GM12872 (cell line): ENCODE data around the gene RYR3.

ENCODE experiments used
- CTCF ChIP-seq: IDR thresholded peaks from 3 replicates; pipeline ENCODE4 v1.5.1; 2011; ENCODE audit warnings: low read depth, mild to moderate bottlenecking, low read length, moderate library complexity; ENCODE audit not compliant: insufficient read depth

Gene RYR3

GRCh38 chr15:33872416-33873106 is 561.8 kb downstream of the RYR3 start:
- TF ChIP-seq CTCF, result no peak

DNA sequence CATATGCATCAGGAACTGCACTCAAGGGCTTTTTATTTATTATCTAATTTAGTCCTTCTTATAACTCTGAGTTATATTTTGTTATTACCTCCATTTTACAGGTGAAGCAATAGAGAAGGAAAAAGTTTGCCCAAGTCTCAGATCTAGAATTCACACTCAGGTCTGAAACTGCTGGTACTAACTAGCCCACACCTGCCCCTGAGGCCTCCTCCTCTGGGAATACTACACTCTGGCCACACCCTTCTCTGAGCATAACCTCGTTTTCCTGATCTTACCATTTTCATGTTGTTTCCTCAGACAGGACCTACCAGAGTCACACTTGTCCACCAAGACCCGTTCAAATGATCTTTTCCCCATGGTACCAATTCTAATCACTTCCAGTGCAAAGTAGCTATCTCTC is 563.4 kb downstream of the RYR3 start:
- TF ChIP-seq CTCF, result no peak

- no peak for TF ChIP-seq CTCF
These were observed 572.2 kb downstream of the RYR3 start for GRCh38 chr15:33882921-33883320.

GRCh38 chr15:33888176-33888575 is 577.4 kb downstream of the RYR3 start:
- no peak for TF ChIP-seq CTCF

- TF ChIP-seq CTCF, result no peak
These were observed 583.4 kb downstream of the RYR3 start for GRCh38 chr15:33894193-33894592.

GRCh38 chr15:33902043-33902442 is 591.3 kb downstream of the RYR3 start:
- TF ChIP-seq CTCF, result no peak

GRCh38 chr15:33903661-33904060 is 592.9 kb downstream of the RYR3 start:
- no peak for TF ChIP-seq CTCF
